T-cell (primary cell): ENCODE measurements around the gene MLXIPL. TPM values are rescaled to one million over a fixed set of nuclear protein-coding genes. Genes with fewer than 3 reads are reported as not detected.

ENCODE experiments used
- ATAC-seq, 4 experiments: fragments of 200-7000 bp in 3 of 4; fragments of 150-1000 bp in 1 of 4; cut with Tn5 transposase; replicated peaks in 1 of 4; 1 replicate in 3 of 4; 2 replicates in 1 of 4; pipeline ENCODE4 v1.10.0; 2021; ENCODE audit warnings: moderate library complexity in 3 of 4, mild to moderate bottlenecking in 2 of 4, moderate number of reproducible peaks in 1 of 4
- CTCF ChIA-PET, 2 donors: fragments of 300-600 bp; sonication (Branson Sonifier 250); formaldehyde crosslinking; loops; one replicate each; lab custom pipeline; 2022; ENCODE audit warnings: antibody characterized with exemption in 2 of 2; lab: Charles Lee
- POLR2A ChIA-PET, 2 donors: fragments of 300-600 bp; sonication (Branson Sonifier 250); formaldehyde crosslinking; loops; one replicate each; lab custom pipeline; 2022; ENCODE audit warnings: antibody characterized with exemption in 2 of 2; lab: Charles Lee
- DNase-seq, 35 experiments: peaks; one replicate each; pipeline versions ENCODE4 v3.0.0 to v3.0.0-alpha.2; 2013 to 2023
- H3K27ac ChIP-seq: one replicate; pipeline ENCODE4 v1.5.1; 2013; ENCODE audit warnings: low read length
- H3K27me3 ChIP-seq, 2 experiments: replicated peaks in 1 of 2; 1 replicate in 1 of 2; 2 replicates in 1 of 2; pipeline versions ENCODE4 v1.6.1 to v1.7.0; 2013; ENCODE audit warnings: low read length in 1 of 2, mixed read lengths in 1 of 2; ENCODE audit not compliant: control insufficient read depth in 2 of 2, insufficient read depth in 2 of 2; ENCODE audit errors: extremely low read depth in 1 of 2
- H3K36me3 ChIP-seq, 2 donors: 1 replicate in 1 of 2; 2 replicates in 1 of 2; pipeline versions ENCODE4 v1.6.1 to v1.7.0; 2013; ENCODE audit warnings: low read length in 1 of 2; ENCODE audit not compliant: control insufficient read depth in 2 of 2, insufficient read depth in 1 of 2; ENCODE audit errors: extremely low read depth in 1 of 2
- H3K4me1 ChIP-seq, 2 experiments: 1 replicate in 1 of 2; 2 replicates in 1 of 2; pipeline versions ENCODE4 v1.6.1 to v1.7.0; 2013; ENCODE audit warnings: low read length in 2 of 2, mixed read lengths in 1 of 2; ENCODE audit not compliant: insufficient read depth in 2 of 2, control insufficient read depth in 1 of 2; ENCODE audit errors: extremely low read depth in 1 of 2
- H3K4me3 ChIP-seq, 2 donors: 1 replicate in 1 of 2; 2 replicates in 1 of 2; pipeline versions ENCODE4 v1.5.1 to v1.7.0; 2013; ENCODE audit warnings: mild to moderate bottlenecking in 2 of 2, low read length in 1 of 2, moderate library complexity in 1 of 2; ENCODE audit not compliant: control insufficient read depth in 1 of 2; ENCODE audit errors: extremely low read depth in 1 of 2
- H3K9me3 ChIP-seq: 2 replicates; pipeline ENCODE4 v1.7.0; 2013
- H3K27ac Mint-ChIP-seq, 2 donors: one replicate each; pipeline ENCODE4 v1.8.0; 2020 to 2021; ENCODE audit warnings: mild to moderate bottlenecking in 2 of 2, mixed read lengths in 2 of 2
- H3K27me3 Mint-ChIP-seq, 2 donors: one replicate each; pipeline ENCODE4 v1.8.0; 2021 to 2022; ENCODE audit warnings: mixed read lengths in 2 of 2
- H3K36me3 Mint-ChIP-seq: one replicate; pipeline ENCODE4 v1.8.0; 2021; ENCODE audit warnings: mixed read lengths
- H3K4me1 Mint-ChIP-seq, 3 donors: one replicate each; pipeline ENCODE4 v1.8.0; 2020 to 2022; ENCODE audit warnings: mixed read lengths in 3 of 3, mild to moderate bottlenecking in 1 of 3
- H3K4me3 Mint-ChIP-seq, 3 donors: one replicate each; pipeline ENCODE4 v1.8.0; 2020 to 2022; ENCODE audit warnings: mild to moderate bottlenecking in 3 of 3, mixed read lengths in 3 of 3, moderate library complexity in 3 of 3
- H3K9me3 Mint-ChIP-seq, 3 donors: one replicate each; pipeline ENCODE4 v1.8.0; 2020 to 2022; ENCODE audit warnings: mixed read lengths in 3 of 3
- WGBS: methylation state at CpG from one replicate; pipeline ENCODE4 v1.1.5; 2013; ENCODE audit warnings: missing lambda C conversion rate; ENCODE audit not compliant: insufficient coverage; 5-methylcytosine and 5-hydroxymethylcytosine counted together
- total RNA-seq, 35 experiments: library from RNA in 6 of 35; stranded (reverse) in 6 of 35; fragments of 120-200 nt in 1 of 35; gene quantifications; one replicate each; pipeline versions ENCODE4 v1.2.1 to v1.2.4 and lab custom pipeline; 2013 to 2026

Gene MLXIPL
- total RNA-seq, 5 donors from 2014 or later (not counting 1 experiment from before 2014, with no cell fraction given) = 0.30 to 0.95 (median 0.58) TPM; not detected in 2

DNA sequence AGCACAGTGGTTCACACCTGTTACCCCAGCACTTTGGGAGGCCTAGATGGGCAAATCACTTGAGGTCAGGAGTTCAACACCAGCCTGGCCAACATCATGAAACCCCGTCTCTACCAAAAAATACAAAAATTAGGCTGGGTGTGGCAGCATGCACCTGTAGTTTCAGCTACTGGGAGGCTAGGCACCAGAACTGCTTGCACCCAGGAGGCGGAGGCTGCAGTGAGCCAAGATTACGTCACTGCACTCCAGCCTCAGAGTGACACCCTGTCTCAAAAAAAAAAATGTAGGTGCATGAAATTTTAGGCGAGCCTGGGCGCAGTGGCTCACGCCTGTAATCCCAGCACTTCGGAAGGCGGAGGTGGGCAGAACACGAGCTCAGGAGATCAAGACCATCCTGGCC is 76.5 kb downstream of the MLXIPL start:
- ATAC-seq (no peak), DNase-seq (no peak)
- Mint-ChIP-seq H3K27ac (no peak overlapping the region), H3K9me3 (no peaks in the 10 kb centered on the region), H3K36me3 (peaks cover 23% of the 10 kb centered on the region), H3K4me3 (no peak overlapping the region), H3K27me3 (no peaks in the 10 kb centered on the region), H3K4me1 (peaks cover 36 to 45% (median 36%) of the 10 kb centered on the region in 3 donors)
- POLR2A ChIA-PET = no interaction called here
- Histone ChIP-seq H3K9me3 (no peaks in the 10 kb centered on the region), H3K4me1 (peaks cover 0 to 10% of the 10 kb centered on the region in 2 experiments), H3K27me3 (no peaks in the 10 kb centered on the region), H3K36me3 (peaks cover 19 to 47% of the 10 kb centered on the region in 2 donors), H3K27ac (no peak overlapping the region), H3K4me3 (no peak overlapping the region)
- CTCF ChIA-PET = interaction anchor here in 1 of 2 donors (0.6 to 1.5 kb wide), 2 partner anchors 25 to 61 kb away, joined by 3 to 5 read pairs; partner anchors contain the start of gene BAZ1B
- 92% methylated on average over 7 of the region's 9 CpGs for WGBS

DNA sequence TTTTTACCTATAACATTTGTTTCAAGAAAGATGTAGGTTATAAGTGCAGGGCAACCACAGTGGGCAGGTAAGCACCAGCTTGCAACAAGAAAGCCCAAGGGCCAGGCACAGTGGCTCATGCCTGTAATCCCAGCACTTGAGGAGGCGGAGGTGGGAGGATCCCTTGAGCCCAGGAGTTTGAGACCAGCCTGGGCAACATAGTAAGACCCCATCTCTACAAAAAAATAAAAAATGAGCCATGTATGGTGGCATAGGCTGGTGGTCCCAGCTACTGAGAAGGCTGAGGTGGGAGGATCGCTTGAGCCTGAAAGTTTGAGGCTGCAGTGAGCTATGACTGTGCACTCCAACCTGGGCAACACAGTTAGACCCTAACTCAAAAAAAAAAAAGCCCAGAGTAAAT is 79.6 kb downstream of the MLXIPL start:
- no peak for ATAC-seq
- H3K27me3 ChIP-seq = no peaks in the 10 kb centered on the region

More for the DNA sequence above, 79.6 kb downstream of the MLXIPL start:
- ChIA-PET CTCF (interaction anchor here in 1 of 2 donors (0.7 kb wide), 1 partner anchor 67 kb away, joined by 3 read pairs; no protein-coding TSS in a partner anchor), POLR2A (no interaction called here)
- Histone ChIP-seq H3K9me3 (no peaks in the 10 kb centered on the region), H3K27ac (no peak overlapping the region), H3K36me3 (peaks cover 21 to 54% of the 10 kb centered on the region in 2 donors), H3K4me1 (peaks cover 0 to 10% of the 10 kb centered on the region in 2 experiments), H3K4me3 (no peak overlapping the region)
- Mint-ChIP-seq H3K27ac (no peak overlapping the region), H3K4me1 (peaks cover 28 to 39% (median 33%) of the 10 kb centered on the region in 3 donors), H3K36me3 (peaks cover 33% of the 10 kb centered on the region), H3K9me3 (no peaks in the 10 kb centered on the region), H3K4me3 (no peak overlapping the region), H3K27me3 (no peaks in the 10 kb centered on the region)
- no CpG with 5 or more reads among the region's 2 CpGs for WGBS
- DNase-seq = no peak

Other genes starting within 250 kb of the MLXIPL start
- under 1 TPM in 4 of 5 donors, not detected in 1; 0.20 to 0.55 (median 0.28) TPM for gene FZD9, start 190.7 kb downstream of the MLXIPL start, total RNA-seq
- gene BAZ1B, start 102.2 kb downstream of the MLXIPL start, total RNA-seq = 10 to 100 TPM; 57.1 to 64.5 (median 63.0) TPM
- gene BCL7B, start 66.8 kb downstream of the MLXIPL start, total RNA-seq = 100 to 1,000 TPM in 2 of 5 donors, 10 to 100 TPM in 3; 56.3 to 106 (median 63.8) TPM
- gene TBL2, start 45.9 kb downstream of the MLXIPL start, total RNA-seq = 10 to 100 TPM; 14.8 to 38.5 (median 31.6) TPM
- gene VPS37D, start 43.3 kb upstream of the MLXIPL start, total RNA-seq = 1 to 10 TPM in 1 of 5 donors, under 1 TPM in 4; 0.36 to 1.1 (median 0.57) TPM
- 10 to 100 TPM in 4 of 5 donors, 1 to 10 TPM in 1; 9.1 to 16.4 (median 14.7) TPM for gene DNAJC30, start 58.9 kb upstream of the MLXIPL start, total RNA-seq
- gene BUD23, start 59.1 kb upstream of the MLXIPL start, total RNA-seq = 10 to 100 TPM; 66.9 to 90.0 (median 71.2) TPM
- gene STX1A, start 95.1 kb upstream of the MLXIPL start, total RNA-seq = 10 to 100 TPM in 4 of 5 donors, 1 to 10 TPM in 1; 7.7 to 18.1 (median 13.0) TPM
- gene ABHD11, start 114.3 kb upstream of the MLXIPL start, total RNA-seq = 10 to 100 TPM; 14.5 to 24.3 (median 18.8) TPM
- gene CLDN3, start 145.7 kb upstream of the MLXIPL start, total RNA-seq = under 1 TPM in 2 of 5 donors, not detected in 3; 0.26 to 0.50 TPM
- 1 to 10 TPM in 1 of 5 donors, under 1 TPM in 2, not detected in 2; 0.53 to 1.3 (median 0.79) TPM for gene CLDN4, start 206.5 kb upstream of the MLXIPL start, total RNA-seq
- gene METTL27, start 218.0 kb upstream of the MLXIPL start, total RNA-seq = 1 to 10 TPM in 4 of 5 donors, under 1 TPM in 1; 0.45 to 7.2 (median 1.8) TPM
- not detected for gene TMEM270, start 236.6 kb upstream of the MLXIPL start, total RNA-seq